Transverse colon (tissue), 4 donors: ENCODE data around the gene RBM20. TPM values are rescaled to one million over a fixed set of nuclear protein-coding genes. Genes with fewer than 3 reads are reported as not detected.

Source experiments
- DNase-seq: peaks from one replicate; pipeline ENCODE4 v3.0.0-alpha.2; 2019
- H3K27ac ChIP-seq, 4 donors: fragments of 200-600 bp; sonication (generic); 2 replicates each; pipeline ENCODE4 v1.5.1; 2016 to 2018; ENCODE audit warnings: inconsistent platforms in 4 of 4
- H3K27me3 ChIP-seq: fragments of 200-600 bp; sonication (generic); 2 replicates; pipeline ENCODE4 v1.5.1; 2017; ENCODE audit warnings: inconsistent platforms
- H3K36me3 ChIP-seq, 4 donors: fragments of 200-600 bp; sonication (generic); 2 replicates each; pipeline ENCODE4 v1.5.1; 2017 to 2019; ENCODE audit warnings: inconsistent platforms in 4 of 4
- H3K4me1 ChIP-seq, 4 donors: fragments of 200-600 bp; sonication (generic); 2 replicates each; pipeline ENCODE4 v1.5.1; 2017 to 2020; ENCODE audit warnings: inconsistent platforms in 4 of 4
- H3K4me3 ChIP-seq, 4 donors: fragments of 200-600 bp; sonication (generic); 1 replicate in 1 of 4; 2 replicates in 3 of 4; pipeline versions ENCODE4 v1.5.1 to v1.6.1; 2017 to 2019; ENCODE audit warnings: inconsistent platforms in 4 of 4
- H3K9me3 ChIP-seq, 2 donors: fragments of 200-600 bp; sonication (generic); 2 replicates each; pipeline ENCODE4 v1.5.1; 2017 to 2019; ENCODE audit warnings: inconsistent platforms in 2 of 2
- EP300 ChIP-seq: sonication (generic); formaldehyde crosslinking; IDR thresholded peaks from one replicate; pipeline ENCODE4 v1.6.1; 2017; ENCODE audit warnings: antibody characterized with exemption, low read depth
- POLR2A ChIP-seq: fragments of 450-650 bp; IDR thresholded peaks from one replicate; pipeline ENCODE4 v1.6.1; 2016; ENCODE audit warnings: antibody characterized with exemption, mild to moderate bottlenecking, moderate library complexity
- POLR2AphosphoS5 ChIP-seq, 3 donors: sonication (generic); formaldehyde crosslinking; IDR thresholded peaks; one replicate each; pipeline ENCODE4 v1.6.1; 2016; ENCODE audit warnings: antibody characterized with exemption in 3 of 3
- WGBS, 2 donors: methylation state at CpG; one replicate each; pipeline ENCODE4 v1.1.5; 2018; ENCODE audit warnings: low coverage in 1 of 2; 5-methylcytosine and 5-hydroxymethylcytosine counted together
- in situ Hi-C, 4 donors: fragments of 200-750 bp; cut with MboI; loops; one replicate each; pipeline versions ENCODE4 v1.15.0 to v1.15.1; 2017; ENCODE audit warnings: low sequenced_read_pairs in 3 of 4, low pct_ligation_motif_present in 1 of 4, low pct_unique_long_range_greater_than_20kb in 1 of 4
- intact Hi-C: fragments of 100-400 bp; cut with DNase I; formaldehyde crosslinking; loops from one replicate; pipeline ENCODE4 v1.15.1; 2023; ENCODE audit warnings: low total_unique reads
- total RNA-seq, 4 donors: library from RNA; depleted of rRNA; stranded (reverse); fragments of >200 nt; gene quantifications; one replicate each; pipeline ENCODE4 v1.1.0, GENCODE V29; 2016
- TF ChIP-seq, protein P1 (sequence below), 5 experiments: fragments of 200-600 bp in 3 of 5; fragments of 450-650 bp in 2 of 5; sonication (generic) in 3 of 5; IDR thresholded peaks; 1 replicate in 2 of 5; 2 replicates in 3 of 5; pipeline ENCODE4 v1.5.1; 2016 to 2017; ENCODE audit warnings: antibody characterized with exemption in 5 of 5, inconsistent platforms in 3 of 5, mild to moderate bottlenecking in 2 of 5, moderate library complexity in 1 of 5

RBM20 gene
- total RNA-seq, 4 donors from 2014 or later = 1.2 to 10.5 (median 2.9) TPM

DNA sequence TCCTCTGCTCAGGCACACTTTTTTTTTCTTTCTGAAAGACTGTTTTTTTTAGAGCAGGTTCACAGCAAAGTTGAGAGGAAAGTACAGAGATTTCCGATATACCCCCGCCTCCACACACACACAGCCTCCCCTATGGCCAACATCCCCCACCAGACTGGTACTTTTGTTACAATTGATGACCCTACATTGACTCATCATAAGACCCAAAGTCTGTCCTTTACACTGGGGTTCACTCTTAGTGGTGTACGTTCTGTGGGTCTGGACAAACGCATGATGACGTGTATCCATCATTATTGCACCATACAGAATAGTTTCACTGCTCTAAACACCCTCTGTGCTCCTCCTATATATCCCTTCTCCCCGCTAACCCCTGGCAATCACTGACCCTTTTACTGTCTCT, 107.7 kb downstream of the RBM20 start:
- Histone ChIP-seq H3K36me3 (no peaks in the 10 kb centered on the region), H3K27ac (no peak overlapping the region), H3K9me3 (no peaks in the 10 kb centered on the region), H3K27me3 (no peaks in the 10 kb centered on the region), H3K4me1 (peaks cover under 1 to 29% (median 4%) of the 10 kb centered on the region in 4 donors), H3K4me3 (no peak overlapping the region)
- in situ Hi-C loops (loop anchor here in 1 of 4 donors (5.0 kb wide), 1 partner anchor 135 kb away; no protein-coding TSS in a partner anchor), intact Hi-C loops (no loop called here)
- TF ChIP-seq POLR2AphosphoS5 (IDR thresholded peaks at IDR 0.05) (no peak), EP300 (no peak), POLR2A (no peak)
- TF ChIP-seq, protein P1, sequence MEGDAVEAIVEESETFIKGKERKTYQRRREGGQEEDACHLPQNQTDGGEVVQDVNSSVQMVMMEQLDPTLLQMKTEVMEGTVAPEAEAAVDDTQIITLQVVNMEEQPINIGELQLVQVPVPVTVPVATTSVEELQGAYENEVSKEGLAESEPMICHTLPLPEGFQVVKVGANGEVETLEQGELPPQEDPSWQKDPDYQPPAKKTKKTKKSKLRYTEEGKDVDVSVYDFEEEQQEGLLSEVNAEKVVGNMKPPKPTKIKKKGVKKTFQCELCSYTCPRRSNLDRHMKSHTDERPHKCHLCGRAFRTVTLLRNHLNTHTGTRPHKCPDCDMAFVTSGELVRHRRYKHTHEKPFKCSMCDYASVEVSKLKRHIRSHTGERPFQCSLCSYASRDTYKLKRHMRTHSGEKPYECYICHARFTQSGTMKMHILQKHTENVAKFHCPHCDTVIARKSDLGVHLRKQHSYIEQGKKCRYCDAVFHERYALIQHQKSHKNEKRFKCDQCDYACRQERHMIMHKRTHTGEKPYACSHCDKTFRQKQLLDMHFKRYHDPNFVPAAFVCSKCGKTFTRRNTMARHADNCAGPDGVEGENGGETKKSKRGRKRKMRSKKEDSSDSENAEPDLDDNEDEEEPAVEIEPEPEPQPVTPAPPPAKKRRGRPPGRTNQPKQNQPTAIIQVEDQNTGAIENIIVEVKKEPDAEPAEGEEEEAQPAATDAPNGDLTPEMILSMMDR (IDR thresholded peaks at IDR 0.05) = no peak
- 38 to 66% methylated on average over 5 to 6 of the region's 6 CpGs for WGBS, 2 donors
- DNase-seq = no peak

DNA sequence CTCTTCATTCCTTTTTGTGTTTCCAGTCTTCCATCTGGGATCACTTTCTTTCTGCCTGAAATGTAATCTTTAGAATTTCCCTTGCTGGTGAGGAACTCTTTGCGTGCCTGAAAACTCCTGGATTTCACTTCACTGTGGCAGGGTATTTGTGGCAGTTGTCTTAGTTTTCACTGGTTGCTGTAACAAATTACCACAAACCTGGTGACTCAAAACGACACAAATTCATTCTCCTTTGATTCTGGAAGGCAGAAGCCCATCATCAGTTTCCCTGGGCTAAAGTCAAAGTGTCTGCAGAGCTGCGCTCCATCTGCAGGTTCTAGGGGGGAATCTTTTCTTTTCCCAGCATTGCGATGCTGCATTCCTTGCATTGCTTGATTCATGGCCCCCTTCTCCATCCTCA, 109.3 kb downstream of the RBM20 start:
- WGBS, 2 donors = 86 to 88% methylated on average over 1 to 4 of the region's 4 CpGs

DNA sequence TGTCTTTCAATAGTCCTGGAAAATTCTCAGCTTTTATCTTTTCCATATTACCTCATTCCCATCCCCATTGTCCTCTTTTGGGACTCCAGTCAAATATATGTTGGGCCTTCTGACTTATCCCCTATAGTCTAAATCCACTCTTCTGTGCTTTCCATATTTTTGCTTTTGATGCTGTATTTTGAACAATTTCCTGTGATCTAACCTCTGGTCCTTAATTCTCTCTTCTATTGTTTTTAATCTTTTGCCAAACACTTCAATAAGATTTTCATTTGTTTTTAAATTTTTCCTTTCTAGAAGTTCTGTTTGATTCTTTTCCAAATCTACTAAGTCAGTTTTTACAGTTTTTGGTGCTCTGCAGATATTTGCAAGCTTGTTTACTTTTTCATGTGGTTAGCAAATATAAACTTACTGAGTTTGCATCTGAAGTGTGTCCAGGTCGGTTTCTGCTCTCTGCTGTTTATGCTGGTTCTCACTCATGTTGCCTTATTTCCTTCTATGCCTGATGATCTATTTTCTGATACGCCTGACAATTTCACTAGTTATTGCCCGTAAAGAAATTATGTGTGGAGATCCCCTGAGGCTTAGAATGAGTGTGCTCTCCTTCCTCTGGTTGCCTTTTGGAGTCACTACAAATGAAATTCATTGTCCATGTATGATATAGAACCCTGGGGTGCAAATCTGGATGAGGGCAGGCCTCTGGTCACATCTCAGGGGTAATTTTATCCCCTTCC, 110.4 kb downstream of the RBM20 start:
- 50 to 71% methylated on average over 2 to 3 of the region's 3 CpGs for WGBS, 2 donors
- intact Hi-C loops (no loop called here), in situ Hi-C loops (loop anchor here in 1 of 4 donors (5.0 kb wide), 1 partner anchor 133 kb away; no protein-coding TSS in a partner anchor)
- Histone ChIP-seq H3K36me3 (no peaks in the 10 kb centered on the region), H3K4me1 (peaks cover 15 to 47% (median 20%) of the 10 kb centered on the region in 4 donors), H3K9me3 (no peaks in the 10 kb centered on the region), H3K27ac (no peak overlapping the region), H3K27me3 (no peaks in the 10 kb centered on the region), H3K4me3 (no peak overlapping the region)
- TF ChIP-seq POLR2A = no peak
- no peak for TF ChIP-seq POLR2AphosphoS5 (IDR thresholded peaks at IDR 0.05)
- TF ChIP-seq EP300 = no peak
- TF ChIP-seq, protein P1 (IDR thresholded peaks at IDR 0.05) = no peak
- DNase-seq = no peak

More for the DNA sequence above, 109.3 kb downstream of the RBM20 start:
- TF ChIP-seq, protein P1 (IDR thresholded peaks at IDR 0.05) = no peak
- TF ChIP-seq EP300 = no peak
- no peak for TF ChIP-seq POLR2AphosphoS5 (IDR thresholded peaks at IDR 0.05)
- no peak for TF ChIP-seq POLR2A
- intact Hi-C loops (no loop called here), in situ Hi-C loops (loop anchor here in 1 of 4 donors (5.0 kb wide), 1 partner anchor 134 kb away; no protein-coding TSS in a partner anchor)
- H3K27ac ChIP-seq = no peak overlapping the region
- no peaks in the 10 kb centered on the region for H3K9me3 ChIP-seq
- H3K27me3 ChIP-seq = no peaks in the 10 kb centered on the region
- DNase-seq = no peak
- H3K36me3 ChIP-seq = no peaks in the 10 kb centered on the region
- peaks cover 6 to 36% (median 11%) of the 10 kb centered on the region in 4 donors for H3K4me1 ChIP-seq
- H3K4me3 ChIP-seq = no peak overlapping the region

DNA sequence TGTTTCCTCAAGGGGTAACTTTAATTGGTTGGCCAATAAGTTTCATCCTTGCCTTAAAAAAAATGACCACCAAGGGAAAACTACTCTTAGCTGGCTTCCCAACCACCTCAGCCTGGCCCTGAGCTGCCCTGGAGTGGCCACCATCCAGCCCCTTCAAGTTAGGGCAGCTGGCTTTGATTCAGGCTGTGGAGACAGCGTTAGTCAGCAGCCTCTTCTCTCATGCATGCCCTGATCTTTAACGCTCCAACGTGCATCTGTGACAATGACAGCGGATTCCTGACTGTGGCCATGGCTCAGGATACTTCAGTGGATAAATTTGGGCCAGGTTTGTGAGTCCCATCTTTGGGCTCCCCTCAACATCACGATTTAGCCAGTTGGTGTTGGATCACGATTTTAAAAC, 111.6 kb downstream of the RBM20 start:
- WGBS, 2 donors = 79 to 84% methylated on average over 5 to 6 of the region's 6 CpGs
- H3K27ac ChIP-seq = no peak overlapping the region
- H3K36me3 ChIP-seq = no peaks in the 10 kb centered on the region
- intact Hi-C loops (no loop called here), in situ Hi-C loops (no loop called here)
- peaks cover 15 to 48% (median 21%) of the 10 kb centered on the region in 4 donors for H3K4me1 ChIP-seq
- H3K4me3 ChIP-seq = no peak overlapping the region
- DNase-seq = no peak
- TF ChIP-seq POLR2A (no peak), POLR2AphosphoS5 (IDR thresholded peaks at IDR 0.05) (no peak)
- no peaks in the 10 kb centered on the region for H3K27me3 ChIP-seq
- H3K9me3 ChIP-seq = no peaks in the 10 kb centered on the region
